ENCODE results near the gene ACP4.
"Not testable (repeated sequence)": the region's sequence is repeated elsewhere in the genome, so short reads cannot be mapped to it uniquely, and the experiment has no call there.

The ACP4 gene, protein sequence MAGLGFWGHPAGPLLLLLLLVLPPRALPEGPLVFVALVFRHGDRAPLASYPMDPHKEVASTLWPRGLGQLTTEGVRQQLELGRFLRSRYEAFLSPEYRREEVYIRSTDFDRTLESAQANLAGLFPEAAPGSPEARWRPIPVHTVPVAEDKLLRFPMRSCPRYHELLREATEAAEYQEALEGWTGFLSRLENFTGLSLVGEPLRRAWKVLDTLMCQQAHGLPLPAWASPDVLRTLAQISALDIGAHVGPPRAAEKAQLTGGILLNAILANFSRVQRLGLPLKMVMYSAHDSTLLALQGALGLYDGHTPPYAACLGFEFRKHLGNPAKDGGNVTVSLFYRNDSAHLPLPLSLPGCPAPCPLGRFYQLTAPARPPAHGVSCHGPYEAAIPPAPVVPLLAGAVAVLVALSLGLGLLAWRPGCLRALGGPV

DNA sequence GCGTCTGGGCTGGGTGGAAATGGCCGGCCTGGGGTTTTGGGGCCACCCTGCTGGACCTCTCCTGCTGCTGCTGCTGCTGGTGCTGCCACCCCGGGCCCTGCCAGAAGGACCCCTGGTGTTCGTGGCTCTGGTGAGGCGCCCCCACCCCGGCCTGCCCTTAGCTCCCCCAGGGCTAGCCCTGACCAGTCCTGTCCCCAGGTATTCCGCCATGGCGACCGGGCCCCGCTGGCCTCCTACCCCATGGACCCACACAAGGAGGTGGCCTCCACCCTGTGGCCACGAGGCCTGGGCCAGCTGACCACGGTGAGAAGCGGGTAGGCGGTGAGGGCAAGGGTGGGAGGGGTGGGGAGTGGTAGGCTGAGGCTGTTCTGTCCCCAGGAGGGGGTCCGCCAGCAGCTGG lies at the start of gene ACP4:
ACP4 (plus strand) TSS at position 20 of the 400 bp plus-strand sequence; CDS start at position 20, 0 bp downstream.
- ATAC-seq: no peak
- no peak for DNase-seq (ENCODE audit: low spot score in 2 of 2)
- H3K36me3 Mint-ChIP-seq: peaks cover 36% of the 10 kb centered on the region
- peaks cover 6% of the 10 kb centered on the region for H3K4me1 Mint-ChIP-seq
- no peak within 1 kb of the TSS for H3K4me3 Mint-ChIP-seq
- no peaks in the 10 kb centered on the region for H3K9me3 Mint-ChIP-seq
- peak within 1 kb of the TSS; percentile 29 for H3K27ac Mint-ChIP-seq

DNA sequence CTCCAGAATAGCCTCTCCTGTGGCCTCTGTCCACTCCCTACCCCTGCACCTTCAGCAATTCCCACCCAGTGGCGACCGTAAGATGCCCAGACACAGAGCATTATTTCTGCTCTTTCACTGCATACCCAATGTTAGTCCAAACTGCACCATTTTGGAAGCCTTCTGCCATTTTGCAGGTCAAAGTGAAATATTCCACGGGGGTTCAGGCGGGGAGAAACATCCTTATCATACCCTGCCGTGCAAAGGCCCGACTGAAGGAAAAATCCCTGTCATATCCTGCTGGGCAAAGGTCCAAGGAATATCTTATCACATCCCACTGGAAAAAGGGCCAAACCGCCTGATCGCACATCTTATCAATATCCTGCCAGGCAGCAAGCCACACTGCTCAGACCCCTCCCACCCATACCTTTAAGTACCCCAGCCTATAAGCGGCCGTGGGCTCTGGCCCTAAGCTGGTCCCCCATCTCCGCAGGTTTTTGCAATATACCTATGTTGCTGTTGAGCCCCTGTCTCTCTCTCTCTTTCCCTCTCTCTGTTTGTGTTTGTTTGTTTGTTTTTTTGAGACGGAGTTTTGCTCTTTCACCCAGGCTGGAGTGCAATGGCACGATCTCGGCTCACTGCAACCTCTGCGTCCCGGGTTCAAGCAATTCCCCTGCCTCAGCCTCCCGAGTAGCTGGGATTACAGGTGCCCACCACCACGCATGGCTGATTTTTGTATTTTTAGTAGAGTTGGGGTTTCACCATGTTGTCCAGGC lies 48.9 kb upstream of the ACP4 start:
- H3K4me1 Mint-ChIP-seq: no peaks in the 10 kb centered on the region
- DNase-seq (ENCODE audit: low spot score in 2 of 2) (no peak), ATAC-seq (no peak)
- H3K9me3 Mint-ChIP-seq: no peaks in the 10 kb centered on the region
- no peak overlapping the region for H3K27ac Mint-ChIP-seq
- no peaks in the 10 kb centered on the region for H3K36me3 Mint-ChIP-seq
- no peak overlapping the region for H3K4me3 Mint-ChIP-seq

DNA sequence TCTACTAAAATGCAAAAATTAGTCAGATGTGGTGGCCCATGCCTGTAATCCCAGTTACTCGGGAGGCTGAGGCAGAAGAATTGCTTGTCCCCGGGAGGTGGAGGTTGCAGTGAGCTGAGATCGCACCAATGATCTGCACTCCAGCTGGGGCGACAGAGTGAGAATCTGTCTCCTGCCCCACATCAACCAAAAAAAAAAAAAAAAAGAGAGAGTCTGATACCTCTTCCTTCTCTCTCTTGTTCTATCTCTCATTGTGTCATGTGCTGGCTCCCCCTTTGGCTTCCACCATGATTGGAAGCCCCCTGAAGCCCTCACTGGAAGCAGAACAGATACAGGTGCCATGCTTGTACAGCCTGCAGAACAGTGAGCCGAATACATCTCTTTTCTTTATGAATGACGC lies 46.7 kb upstream of the ACP4 start:
- Mint-ChIP-seq H3K27ac (no peak overlapping the region), H3K36me3 (no peaks in the 10 kb centered on the region), H3K9me3 (no peaks in the 10 kb centered on the region), H3K4me1 (no peaks in the 10 kb centered on the region), H3K4me3 (no peak overlapping the region)
- ATAC-seq (no peak), DNase-seq (ENCODE audit: low spot score in 2 of 2) (no peak)

DNA sequence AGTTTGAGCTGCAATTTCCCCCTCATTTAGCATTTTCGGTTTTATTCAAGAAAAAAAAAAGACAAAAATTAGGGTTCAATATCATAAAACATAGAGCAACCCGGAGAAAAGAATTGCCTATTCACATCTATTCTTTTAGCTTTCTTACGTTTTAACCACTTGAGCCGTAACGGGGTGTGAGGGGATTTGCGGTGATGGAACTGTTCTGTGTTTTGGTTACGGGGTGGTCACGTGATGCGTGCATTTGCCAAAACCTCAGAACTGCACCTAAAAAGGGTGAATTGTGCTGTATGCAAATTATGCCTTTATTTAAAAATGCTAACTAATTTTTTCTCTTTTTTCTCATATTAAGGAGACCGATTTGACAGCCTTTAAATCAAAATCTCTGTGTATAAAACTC lies 45.0 kb upstream of the ACP4 start:
- H3K9me3 Mint-ChIP-seq: no peaks in the 10 kb centered on the region
- DNase-seq (ENCODE audit: low spot score in 2 of 2) (no peak), ATAC-seq (no peak)
- H3K4me1 Mint-ChIP-seq: no peaks in the 10 kb centered on the region
- no peaks in the 10 kb centered on the region for H3K36me3 Mint-ChIP-seq
- H3K27ac Mint-ChIP-seq: no peak overlapping the region
- H3K4me3 Mint-ChIP-seq: no peak overlapping the region

DNA sequence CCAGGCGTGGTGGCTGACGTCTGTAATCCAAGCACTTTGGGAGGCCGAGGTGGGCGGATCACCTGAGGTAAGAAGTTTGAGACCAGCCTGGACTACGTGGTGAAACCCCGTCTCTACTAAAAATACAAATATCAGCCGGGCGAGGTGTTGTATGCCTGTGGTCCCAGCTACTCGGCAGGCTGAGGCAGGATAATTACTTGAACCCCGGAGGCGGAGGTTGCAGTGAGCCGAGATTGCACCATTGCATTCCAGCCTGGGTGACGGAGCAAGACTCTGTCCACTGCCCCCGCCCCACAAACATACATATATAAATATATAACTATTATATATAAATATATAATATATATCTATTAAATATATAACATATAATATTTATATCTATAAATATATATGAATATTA lies 43.1 kb upstream of the ACP4 start:
- H3K4me1 Mint-ChIP-seq; H3K4me3 Mint-ChIP-seq; H3K36me3 Mint-ChIP-seq; DNase-seq (ENCODE audit: low spot score in 2 of 2); ATAC-seq; H3K9me3 Mint-ChIP-seq; H3K27ac Mint-ChIP-seq: not testable (repeated sequence)

DNA sequence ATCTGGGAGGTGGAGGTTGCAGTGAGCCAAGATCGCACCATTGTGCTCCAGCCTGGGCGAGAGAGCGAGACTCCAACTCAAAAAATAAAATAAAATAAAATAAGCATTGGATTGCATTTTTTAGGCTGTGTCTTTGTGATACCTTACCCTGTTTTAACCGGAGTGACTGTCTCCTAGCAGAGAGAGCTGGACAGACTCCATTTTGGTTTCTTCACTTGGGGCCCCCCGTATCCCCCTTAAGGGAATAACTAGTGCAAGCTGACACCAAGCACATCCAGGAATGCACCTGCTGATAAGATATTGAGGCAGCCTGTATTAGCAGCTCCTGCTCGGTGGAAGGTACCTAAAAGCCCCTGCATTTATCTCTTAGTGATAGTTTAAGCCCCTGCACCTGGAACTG lies 40.7 kb upstream of the ACP4 start:
- H3K4me1 Mint-ChIP-seq: no peaks in the 10 kb centered on the region
- no peaks in the 10 kb centered on the region for H3K36me3 Mint-ChIP-seq
- H3K27ac Mint-ChIP-seq: no peak overlapping the region
- ATAC-seq: no peak
- no peak overlapping the region for H3K4me3 Mint-ChIP-seq
- no peaks in the 10 kb centered on the region for H3K9me3 Mint-ChIP-seq
- DNase-seq (ENCODE audit: low spot score in 2 of 2): no peak

DNA sequence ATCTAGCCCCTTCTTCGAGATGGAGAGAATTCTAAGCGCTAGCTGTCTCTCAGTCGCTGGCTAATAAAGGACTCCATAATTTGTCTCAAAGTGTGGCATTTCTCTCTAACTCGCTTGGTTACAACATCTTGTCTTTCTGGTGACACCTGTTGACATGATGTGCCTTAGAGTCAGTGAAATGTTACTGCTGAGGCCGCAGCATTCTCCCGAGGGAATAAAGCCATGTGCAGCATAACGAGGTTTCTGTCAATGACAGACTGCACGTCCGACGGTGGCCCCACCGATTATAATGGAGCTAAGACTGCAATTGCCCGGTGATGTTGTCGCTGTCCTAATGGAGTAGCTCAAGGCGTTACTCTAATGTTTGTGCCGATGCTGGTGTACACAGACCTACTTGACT lies 40.2 kb upstream of the ACP4 start:
- H3K9me3 Mint-ChIP-seq: no peaks in the 10 kb centered on the region
- H3K4me1 Mint-ChIP-seq: no peaks in the 10 kb centered on the region
- ATAC-seq: no peak

DNA sequence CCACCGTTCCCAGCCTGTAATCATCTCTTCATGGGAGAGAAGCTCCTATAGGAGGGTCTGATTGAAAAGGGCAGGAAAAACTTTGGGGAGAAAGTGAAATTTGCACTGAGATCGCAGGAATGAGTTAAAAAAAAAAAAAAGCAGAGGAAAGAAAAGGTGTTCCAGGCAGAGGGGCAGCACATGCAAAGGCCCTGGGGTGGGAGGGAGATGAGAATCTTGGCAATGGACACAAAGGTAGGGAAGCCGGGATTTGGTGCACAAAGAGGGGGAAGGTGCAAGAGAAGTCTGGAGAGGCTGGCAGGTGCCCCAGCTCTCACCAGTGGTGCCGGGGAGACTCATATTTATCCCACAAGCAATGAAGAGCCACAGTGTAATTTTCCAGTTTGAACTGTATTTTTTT lies 36.3 kb upstream of the ACP4 start:
- no peak overlapping the region for H3K4me3 Mint-ChIP-seq
- ATAC-seq (no peak), DNase-seq (ENCODE audit: low spot score in 2 of 2) (no peak)
- H3K9me3 Mint-ChIP-seq: no peaks in the 10 kb centered on the region
- no peaks in the 10 kb centered on the region for H3K36me3 Mint-ChIP-seq
- H3K4me1 Mint-ChIP-seq: no peaks in the 10 kb centered on the region
- H3K27ac Mint-ChIP-seq: no peak overlapping the region

More for the DNA sequence above, 40.2 kb upstream of the ACP4 start:
- Mint-ChIP-seq H3K27ac (no peak overlapping the region), H3K36me3 (no peaks in the 10 kb centered on the region), H3K4me3 (no peak overlapping the region)
- no peak for DNase-seq (ENCODE audit: low spot score in 2 of 2)

DNA sequence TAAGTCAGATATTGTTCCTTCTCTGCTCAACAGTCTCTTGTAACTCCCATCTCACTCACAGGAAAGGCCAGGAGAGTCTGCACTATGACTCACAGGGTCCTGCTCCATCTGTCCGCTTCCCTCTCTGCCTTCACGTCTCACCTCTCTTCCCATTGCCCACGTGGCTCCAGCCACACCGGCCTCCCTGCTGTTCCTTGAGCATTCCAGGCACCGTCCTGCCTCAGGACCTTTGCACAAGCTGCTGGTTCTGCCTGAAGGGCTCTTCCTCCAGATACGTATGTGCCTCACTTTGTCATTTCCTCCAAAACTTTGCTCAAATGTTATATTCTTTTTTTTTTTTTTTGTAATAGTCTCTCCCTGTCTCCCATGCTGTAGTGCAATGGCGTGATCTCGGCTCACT lies 34.0 kb upstream of the ACP4 start:
- not testable (repeated sequence) for DNase-seq (ENCODE audit: low spot score in 2 of 2); H3K4me1 Mint-ChIP-seq

DNA sequence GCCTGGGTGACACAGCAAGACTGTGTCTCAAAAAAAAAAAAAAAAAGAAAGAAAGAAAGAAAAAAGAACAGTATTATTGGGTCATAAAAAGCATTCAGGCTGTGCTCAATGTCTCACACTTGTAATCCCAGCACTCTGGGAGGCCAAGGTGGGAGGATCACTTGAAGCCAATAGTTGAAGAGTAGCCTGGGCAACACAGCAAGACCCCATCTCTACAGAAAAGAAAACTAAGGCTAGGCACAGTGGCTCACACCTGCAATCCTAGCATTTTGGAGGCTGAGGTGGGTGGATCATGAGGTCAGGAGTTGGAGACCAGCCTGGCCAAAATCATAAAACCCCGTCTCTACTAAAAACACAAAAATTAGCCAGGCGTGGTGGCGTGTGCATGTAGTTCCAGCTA lies 32.6 kb upstream of the ACP4 start:
- not testable (repeated sequence) for ATAC-seq; H3K27ac Mint-ChIP-seq; DNase-seq (ENCODE audit: low spot score in 2 of 2); H3K4me1 Mint-ChIP-seq; H3K9me3 Mint-ChIP-seq; H3K4me3 Mint-ChIP-seq; H3K36me3 Mint-ChIP-seq

More for the DNA sequence above, 34.0 kb upstream of the ACP4 start:
- H3K36me3 Mint-ChIP-seq, H3K9me3 Mint-ChIP-seq, H3K4me3 Mint-ChIP-seq, H3K27ac Mint-ChIP-seq, ATAC-seq: not testable (repeated sequence)

DNA sequence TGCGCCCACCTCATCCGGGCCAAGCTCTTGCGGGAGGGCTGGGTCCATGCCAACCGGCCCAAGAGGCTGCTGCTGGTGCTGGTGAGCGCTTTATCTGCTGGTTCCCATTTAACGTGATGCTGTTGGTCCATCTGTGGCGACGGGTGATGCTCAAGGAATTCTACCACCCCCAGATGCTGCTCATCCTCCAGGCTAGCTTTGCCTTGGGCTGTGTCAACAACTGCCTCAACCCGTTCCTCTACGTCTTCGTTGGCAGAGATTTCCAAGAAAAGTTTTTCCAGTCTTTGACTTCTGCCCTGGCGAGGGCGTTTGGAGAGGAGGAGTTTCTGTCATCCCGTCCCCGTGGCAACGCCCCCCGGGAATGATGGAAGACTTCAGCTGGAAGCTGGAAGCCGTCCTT lies 31.1 kb upstream of the ACP4 start:
- not testable (repeated sequence) for DNase-seq (ENCODE audit: low spot score in 2 of 2); H3K9me3 Mint-ChIP-seq; H3K4me1 Mint-ChIP-seq; H3K36me3 Mint-ChIP-seq; ATAC-seq; H3K4me3 Mint-ChIP-seq; H3K27ac Mint-ChIP-seq

DNA sequence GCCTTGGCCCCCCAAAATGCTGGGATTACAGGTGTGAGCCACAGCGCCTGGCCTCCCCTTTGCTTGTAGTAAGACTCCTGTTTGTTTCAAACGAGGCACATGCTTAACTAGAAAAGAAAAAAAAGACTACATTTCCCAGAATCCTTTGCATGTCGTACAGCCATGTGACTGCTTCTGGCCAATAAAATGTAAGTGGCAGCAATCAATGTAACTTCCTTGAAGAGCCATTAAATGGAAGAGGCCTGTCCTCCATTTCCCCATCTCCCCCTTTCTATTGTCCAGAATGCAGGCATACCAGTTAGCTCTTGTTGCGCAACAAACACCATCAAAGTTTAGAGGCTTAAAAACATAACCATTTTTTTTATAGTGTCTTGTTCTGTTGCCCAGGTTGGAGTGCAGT lies 30.3 kb upstream of the ACP4 start:
- Mint-ChIP-seq H3K36me3 (no peaks in the 10 kb centered on the region), H3K9me3 (peaks cover 4% of the 10 kb centered on the region), H3K4me1 (no peaks in the 10 kb centered on the region), H3K4me3 (no peak overlapping the region), H3K27ac (no peak overlapping the region)
- DNase-seq (ENCODE audit: low spot score in 2 of 2) (no peak), ATAC-seq (no peak)

DNA sequence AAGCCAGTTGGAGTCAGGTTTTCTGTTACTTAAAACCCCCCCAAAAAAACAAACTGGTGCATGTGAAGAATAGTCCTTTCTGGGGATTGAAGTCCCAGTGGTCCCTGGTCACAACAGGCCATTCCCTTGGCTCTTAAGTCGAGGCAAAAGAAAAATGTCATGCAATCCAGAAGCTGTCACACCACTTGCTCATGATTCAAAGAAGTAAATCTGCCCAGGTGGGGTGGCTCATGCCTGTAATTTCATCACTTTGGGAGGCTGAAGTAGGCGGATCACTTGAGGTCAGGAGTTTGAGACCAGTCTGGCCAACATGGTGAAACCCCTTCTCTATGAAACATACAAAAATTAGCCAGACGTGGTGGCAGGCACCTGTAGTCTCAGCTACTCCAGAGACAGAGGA lies 28.7 kb upstream of the ACP4 start:
- not testable (repeated sequence) for ATAC-seq; H3K27ac Mint-ChIP-seq; H3K4me1 Mint-ChIP-seq; H3K4me3 Mint-ChIP-seq; DNase-seq (ENCODE audit: low spot score in 2 of 2); H3K36me3 Mint-ChIP-seq; H3K9me3 Mint-ChIP-seq

DNA sequence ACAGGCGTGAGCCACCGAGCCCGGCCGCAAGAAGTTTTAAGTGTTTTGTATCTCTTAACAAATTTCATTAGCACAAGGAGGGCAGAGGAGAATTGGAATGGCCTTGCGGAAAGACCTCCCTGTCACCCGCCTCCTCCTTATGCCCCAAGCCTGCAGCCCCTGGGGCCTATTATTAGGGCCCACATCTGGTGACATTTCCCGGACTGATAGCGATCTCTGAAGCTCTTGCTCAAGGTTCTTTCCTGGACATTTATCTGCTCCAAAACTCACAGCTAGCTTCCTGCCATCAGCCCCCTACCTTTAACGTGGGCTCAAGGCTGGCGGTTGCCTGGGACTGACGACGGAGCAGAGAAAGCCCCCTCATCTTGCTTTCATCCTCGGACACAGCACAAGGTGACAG lies 26.7 kb upstream of the ACP4 start:
- not testable (repeated sequence) for ATAC-seq; DNase-seq (ENCODE audit: low spot score in 2 of 2); H3K9me3 Mint-ChIP-seq; H3K4me1 Mint-ChIP-seq; H3K4me3 Mint-ChIP-seq; H3K27ac Mint-ChIP-seq; H3K36me3 Mint-ChIP-seq

DNA sequence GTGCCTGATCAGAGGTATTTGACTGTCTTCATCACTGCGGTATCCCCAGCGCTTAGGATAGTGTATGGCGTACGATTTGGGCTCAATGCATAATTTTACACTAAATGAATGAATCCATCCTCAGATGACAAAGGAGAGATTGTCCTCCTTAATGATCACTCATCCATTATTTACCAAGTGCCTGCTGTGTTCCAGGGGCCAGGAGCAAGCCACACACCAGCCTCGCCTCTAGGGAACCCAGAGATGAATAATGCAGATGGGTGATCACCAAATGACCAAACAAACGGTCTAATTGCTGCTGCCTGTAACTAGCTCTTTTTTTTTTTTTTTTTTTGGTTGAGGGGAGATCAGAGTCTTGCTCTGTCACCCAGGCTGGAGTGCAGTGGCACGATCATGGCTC lies 25.8 kb upstream of the ACP4 start:
- Mint-ChIP-seq H3K4me3 (no peak overlapping the region), H3K4me1 (no peaks in the 10 kb centered on the region), H3K27ac (no peak overlapping the region), H3K36me3 (no peaks in the 10 kb centered on the region), H3K9me3 (peaks cover 4% of the 10 kb centered on the region)
- DNase-seq (ENCODE audit: low spot score in 2 of 2): no peak
- ATAC-seq: no peak

DNA sequence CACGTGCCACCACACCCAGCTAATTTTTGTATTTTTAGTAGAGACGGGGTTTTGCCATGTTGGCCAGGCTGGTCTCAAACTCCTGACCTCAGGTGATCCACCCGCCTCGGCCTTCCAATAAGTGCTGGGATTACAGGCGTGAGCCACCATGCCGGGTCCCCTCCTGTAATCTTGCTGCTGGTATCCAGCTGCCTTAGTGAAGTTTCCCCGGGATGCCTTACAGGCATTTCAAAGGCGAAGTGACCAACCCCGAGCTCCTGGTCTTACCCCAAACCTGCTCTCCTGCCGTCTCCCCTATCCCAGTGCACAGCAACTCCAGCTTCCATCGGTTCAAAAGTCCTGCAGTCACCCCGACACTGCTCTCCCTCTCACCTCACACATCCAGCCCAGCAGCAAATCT lies 23.5 kb upstream of the ACP4 start:
- not testable (repeated sequence) for H3K9me3 Mint-ChIP-seq; DNase-seq (ENCODE audit: low spot score in 2 of 2); ATAC-seq; H3K4me1 Mint-ChIP-seq; H3K27ac Mint-ChIP-seq; H3K4me3 Mint-ChIP-seq; H3K36me3 Mint-ChIP-seq
